Measurements from ENCODE around the gene PRKCH.

The PRKCH gene

GRCh38 chr14:61321385-61322010, at the start of gene PRKCH:
Gene PRKCH (plus strand): TSS chr14:61321579. CDS start chr14:61322102, 523 bp downstream.
- DNase-seq, result no peak

GRCh38 chr14:61277232-61277631, 44.1 kb upstream of the PRKCH start:
- no peak for DNase-seq

GRCh38 chr14:61277784-61278183, 43.6 kb upstream of the PRKCH start:
- no peak for DNase-seq

- DNase-seq, result no peak
Observed at GRCh38 chr14:61279082-61279481, 42.3 kb upstream of the PRKCH start.

- DNase-seq, result no peak
Observed at GRCh38 chr14:61280092-61280525, 41.3 kb upstream of the PRKCH start.

GRCh38 chr14:61280526-61281185, 40.7 kb upstream of the PRKCH start:
- DNase-seq, result no peak

- no peak for DNase-seq
Observed at GRCh38 chr14:61281186-61281947, 40.0 kb upstream of the PRKCH start, which contains the start of gene TMEM30B. Gene TMEM30B (minus strand): TSS chr14:61281338. CDS start chr14:61281147, 191 bp downstream.

- no peak for DNase-seq
Observed at GRCh38 chr14:61281948-61282275, 39.5 kb upstream of the PRKCH start.

GRCh38 chr14:61282746-61283145, 38.6 kb upstream of the PRKCH start:
- no peak for DNase-seq

GRCh38 chr14:61284001-61284400, 37.4 kb upstream of the PRKCH start:
- no peak for DNase-seq

- DNase-seq, result no peak
Observed at GRCh38 chr14:61285364-61285763, 36.0 kb upstream of the PRKCH start.

GRCh38 chr14:61287196-61287595, 34.2 kb upstream of the PRKCH start:
- DNase-seq, result no peak

- no peak for DNase-seq
Observed at GRCh38 chr14:61288228-61288627, 33.2 kb upstream of the PRKCH start.

GRCh38 chr14:61288720-61289119, 32.7 kb upstream of the PRKCH start:
- no peak for DNase-seq

GRCh38 chr14:61290701-61291100, 30.7 kb upstream of the PRKCH start:
- DNase-seq, result no peak

- DNase-seq, result no peak
Observed at GRCh38 chr14:61296151-61296550, 25.2 kb upstream of the PRKCH start.

- DNase-seq, result no peak
Observed at GRCh38 chr14:61296719-61297502, 24.5 kb upstream of the PRKCH start.

- DNase-seq, result no peak
Observed at GRCh38 chr14:61297581-61297980, 23.8 kb upstream of the PRKCH start.

- DNase-seq, result no peak
Observed at GRCh38 chr14:61298824-61299223, 22.6 kb upstream of the PRKCH start.

GRCh38 chr14:61300209-61300608, 21.2 kb upstream of the PRKCH start:
- no peak for DNase-seq

GRCh38 chr14:61300754-61301153, 20.6 kb upstream of the PRKCH start:
- no peak for DNase-seq

- DNase-seq, result no peak
Observed at GRCh38 chr14:61304688-61305087, 16.7 kb upstream of the PRKCH start.

- DNase-seq, result no peak
Observed at GRCh38 chr14:61308198-61308597, 13.2 kb upstream of the PRKCH start.

Data from NCI-H446 treated with DMSO at 0.1 percent for 48 hours (cell line).